Measurements from ENCODE around the gene GPR152. TPM values are rescaled to one million over a fixed set of nuclear protein-coding genes. Genes with fewer than 3 reads are reported as not detected.
A peak's percentile ranks its signal among the peaks of the same experiment; 100 is the strongest.

Gene GPR152
- total RNA-seq, 1 donor from 2014 or later = not detected

DNA sequence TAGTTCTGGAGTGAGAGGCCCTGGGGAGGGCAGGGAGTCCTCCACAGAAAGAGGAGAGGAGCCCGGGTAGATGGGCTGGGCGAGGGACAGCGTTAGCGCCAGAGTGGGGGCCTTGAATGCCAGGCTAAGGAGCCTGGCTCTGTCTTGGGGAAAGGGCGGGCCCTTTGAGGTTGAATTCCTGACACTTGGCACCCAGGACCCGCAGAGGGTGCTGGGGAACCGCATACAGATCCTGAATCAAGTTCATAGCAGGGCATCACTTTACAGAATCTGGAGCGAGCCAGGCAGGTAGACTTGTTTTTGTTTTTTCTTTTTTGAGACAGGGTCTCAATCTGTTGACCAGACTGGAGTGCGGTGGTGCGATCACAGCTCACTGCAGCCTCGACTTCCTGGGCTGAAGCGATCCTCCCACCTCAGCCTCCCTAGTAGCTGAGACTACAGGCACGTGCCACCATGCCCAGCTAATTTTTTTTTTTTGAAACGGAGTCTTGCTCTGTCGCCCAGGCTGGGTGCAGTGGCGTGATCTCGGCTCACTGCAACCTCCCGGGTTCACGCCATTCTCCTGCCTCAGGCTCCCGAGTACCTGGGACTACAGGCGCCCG is 31.0 kb downstream of the GPR152 start:
- intact Hi-C loops (cut with DNase I) = loop anchor here (5.0 kb wide), 1 partner anchor 46 kb away; the partner anchor contains the start of gene TMEM134
- H3K27me3 ChIP-seq = no peaks in the 10 kb centered on the region
- TF ChIP-seq POLR2AphosphoS5 (IDR thresholded peaks at IDR 0.05; ENCODE audit: insufficient read depth in 1 of 2, low read depth in 1 of 2) = peak in 1 of 2 donors; percentile 60
- no peak for TF ChIP-seq POLR2A (IDR thresholded peaks at IDR 0.05)
- peaks cover 43% of the 10 kb centered on the region for H3K4me1 ChIP-seq
- no peaks in the 10 kb centered on the region for H3K9me3 ChIP-seq
- peak overlapping the region; percentile 76 for H3K27ac ChIP-seq
- no peaks in the 10 kb centered on the region for H3K36me3 ChIP-seq
- peak overlapping the region; percentile 59 to 83 for H3K4me3 ChIP-seq
- no peak for DNase-seq (ENCODE audit: extremely low spot score in 2 of 2)

DNA sequence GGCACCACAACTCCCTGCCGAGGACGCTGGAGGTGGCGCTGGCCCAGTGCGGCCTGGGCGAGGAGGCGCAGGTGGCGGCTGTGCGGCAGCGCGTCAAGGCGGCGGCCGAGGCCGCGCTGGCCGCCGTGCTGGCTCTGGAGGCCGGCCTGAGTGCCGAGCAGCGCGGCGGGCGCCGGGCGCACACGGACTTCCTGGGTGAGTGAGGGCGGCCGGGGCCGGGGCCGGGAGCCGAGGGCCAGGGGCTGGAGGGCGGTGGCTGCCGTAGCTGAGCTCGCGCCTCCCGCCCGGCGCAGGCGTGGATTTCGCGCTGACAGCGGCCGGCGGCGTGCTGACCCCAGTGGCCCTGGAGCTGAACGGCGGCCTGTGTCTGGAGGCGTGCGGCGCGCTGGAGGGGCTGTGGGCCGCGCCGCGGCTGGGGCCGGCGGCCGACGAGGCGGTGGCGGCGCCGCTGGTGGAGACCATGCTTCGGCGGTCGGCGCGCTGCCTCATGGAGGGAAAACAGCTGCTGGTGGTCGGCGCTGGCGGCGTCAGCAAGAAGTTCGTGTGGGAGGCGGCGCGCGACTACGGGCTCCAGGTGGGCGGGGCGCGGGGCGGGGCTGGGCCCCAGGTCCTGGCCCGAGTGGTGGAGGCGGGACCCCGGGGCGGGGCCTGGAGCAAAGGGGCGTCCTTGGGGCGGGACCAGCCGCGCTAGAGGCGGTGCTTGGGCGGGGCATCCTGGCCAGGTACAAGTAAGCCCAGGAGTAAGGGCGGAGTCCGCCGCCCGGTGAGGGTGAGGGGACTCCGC is 31.7 kb downstream of the GPR152 start:
- Histone ChIP-seq H3K9me3 (no peaks in the 10 kb centered on the region), H3K4me1 (peaks cover 50% of the 10 kb centered on the region), H3K4me3 (peak overlapping the region; percentile 59 to 83), H3K36me3 (no peaks in the 10 kb centered on the region), H3K27me3 (no peaks in the 10 kb centered on the region), H3K27ac (peak overlapping the region; percentile 76)
- TF ChIP-seq POLR2AphosphoS5 (IDR thresholded peaks at IDR 0.05; ENCODE audit: insufficient read depth in 1 of 2, low read depth in 1 of 2) (no peak), POLR2A (IDR thresholded peaks at IDR 0.05) (peak in 1 of 2 donors; percentile 62)
- intact Hi-C loops (cut with DNase I) = loop anchor here (5.0 kb wide), 1 partner anchor 46 kb away; the partner anchor contains the start of gene TMEM134
- peak; percentile 95 to 99 for DNase-seq (ENCODE audit: extremely low spot score in 2 of 2)

GRCh38 chr11:67420147-67420645 is 32.3 kb downstream of the GPR152 start:
- Histone ChIP-seq H3K27me3 (peaks cover under 1% of the 10 kb centered on the region), H3K36me3 (no peaks in the 10 kb centered on the region), H3K27ac (peak overlapping the region; percentile 76), H3K4me3 (peak overlapping the region; percentile 59 to 83), H3K4me1 (peaks cover 56% of the 10 kb centered on the region), H3K9me3 (no peaks in the 10 kb centered on the region)
- TF ChIP-seq POLR2AphosphoS5 (IDR thresholded peaks at IDR 0.05; ENCODE audit: insufficient read depth in 1 of 2, low read depth in 1 of 2) (no peak), POLR2A (IDR thresholded peaks at IDR 0.05) (no peak)
- TF ChIP-seq, protein P1, sequence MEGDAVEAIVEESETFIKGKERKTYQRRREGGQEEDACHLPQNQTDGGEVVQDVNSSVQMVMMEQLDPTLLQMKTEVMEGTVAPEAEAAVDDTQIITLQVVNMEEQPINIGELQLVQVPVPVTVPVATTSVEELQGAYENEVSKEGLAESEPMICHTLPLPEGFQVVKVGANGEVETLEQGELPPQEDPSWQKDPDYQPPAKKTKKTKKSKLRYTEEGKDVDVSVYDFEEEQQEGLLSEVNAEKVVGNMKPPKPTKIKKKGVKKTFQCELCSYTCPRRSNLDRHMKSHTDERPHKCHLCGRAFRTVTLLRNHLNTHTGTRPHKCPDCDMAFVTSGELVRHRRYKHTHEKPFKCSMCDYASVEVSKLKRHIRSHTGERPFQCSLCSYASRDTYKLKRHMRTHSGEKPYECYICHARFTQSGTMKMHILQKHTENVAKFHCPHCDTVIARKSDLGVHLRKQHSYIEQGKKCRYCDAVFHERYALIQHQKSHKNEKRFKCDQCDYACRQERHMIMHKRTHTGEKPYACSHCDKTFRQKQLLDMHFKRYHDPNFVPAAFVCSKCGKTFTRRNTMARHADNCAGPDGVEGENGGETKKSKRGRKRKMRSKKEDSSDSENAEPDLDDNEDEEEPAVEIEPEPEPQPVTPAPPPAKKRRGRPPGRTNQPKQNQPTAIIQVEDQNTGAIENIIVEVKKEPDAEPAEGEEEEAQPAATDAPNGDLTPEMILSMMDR (IDR thresholded peaks at IDR 0.05) = no peak
- intact Hi-C loops (cut with DNase I) = loop anchor here (5.0 kb wide), 1 partner anchor 47 kb away; the partner anchor contains the start of gene TMEM134
- no peak for DNase-seq (ENCODE audit: extremely low spot score in 2 of 2)

DNA sequence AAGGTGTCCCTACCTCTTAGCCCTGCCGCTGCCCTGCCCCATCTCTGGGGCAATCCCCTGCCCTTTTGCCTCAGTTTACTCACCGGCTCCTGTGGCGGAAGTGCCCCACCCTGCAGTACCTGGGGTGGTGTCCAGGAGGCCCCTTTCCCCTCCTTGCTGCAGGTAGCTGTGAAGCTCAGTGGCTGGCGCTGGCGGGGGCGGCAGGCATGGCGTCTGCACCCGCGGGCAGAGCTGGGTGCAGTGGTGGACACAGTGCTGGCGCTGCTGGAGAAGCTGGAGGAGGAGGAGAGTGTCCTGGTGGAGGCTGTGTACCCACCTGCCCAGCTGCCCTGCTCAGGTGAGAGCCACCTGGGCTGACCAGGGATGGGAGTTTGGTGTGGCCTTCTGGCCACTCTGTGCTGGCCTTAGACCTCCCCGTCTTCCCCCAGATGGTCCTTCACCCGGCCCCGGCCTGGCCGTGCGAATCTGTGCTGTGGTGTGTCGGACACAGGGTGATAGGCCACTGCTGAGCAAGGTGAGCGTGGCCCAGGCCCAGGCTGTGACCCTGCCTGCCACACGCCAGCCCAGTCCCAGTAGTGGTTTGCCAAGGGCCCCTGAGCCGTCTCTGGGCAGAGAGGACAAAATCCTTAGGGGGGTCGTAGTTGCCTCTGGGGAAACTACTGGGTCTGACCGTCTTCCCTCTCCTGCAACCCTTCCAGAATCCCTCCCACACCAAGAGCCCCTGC is 33.0 kb downstream of the GPR152 start:
- H3K27ac ChIP-seq = no peak overlapping the region
- H3K4me3 ChIP-seq = no peak overlapping the region
- H3K9me3 ChIP-seq = no peaks in the 10 kb centered on the region
- intact Hi-C loops (cut with DNase I) = loop anchor here (5.0 kb wide), 1 partner anchor 48 kb away; the partner anchor contains the start of gene TMEM134
- peaks cover 62% of the 10 kb centered on the region for H3K4me1 ChIP-seq
- no peaks in the 10 kb centered on the region for H3K36me3 ChIP-seq
- DNase-seq (ENCODE audit: extremely low spot score in 2 of 2) = no peak
- TF ChIP-seq, protein P1 (IDR thresholded peaks at IDR 0.05) = no peak
- no peak for TF ChIP-seq POLR2AphosphoS5 (IDR thresholded peaks at IDR 0.05; ENCODE audit: insufficient read depth in 1 of 2, low read depth in 1 of 2)
- TF ChIP-seq POLR2A (IDR thresholded peaks at IDR 0.05) = no peak
- H3K27me3 ChIP-seq = peaks cover 5% of the 10 kb centered on the region

DNA sequence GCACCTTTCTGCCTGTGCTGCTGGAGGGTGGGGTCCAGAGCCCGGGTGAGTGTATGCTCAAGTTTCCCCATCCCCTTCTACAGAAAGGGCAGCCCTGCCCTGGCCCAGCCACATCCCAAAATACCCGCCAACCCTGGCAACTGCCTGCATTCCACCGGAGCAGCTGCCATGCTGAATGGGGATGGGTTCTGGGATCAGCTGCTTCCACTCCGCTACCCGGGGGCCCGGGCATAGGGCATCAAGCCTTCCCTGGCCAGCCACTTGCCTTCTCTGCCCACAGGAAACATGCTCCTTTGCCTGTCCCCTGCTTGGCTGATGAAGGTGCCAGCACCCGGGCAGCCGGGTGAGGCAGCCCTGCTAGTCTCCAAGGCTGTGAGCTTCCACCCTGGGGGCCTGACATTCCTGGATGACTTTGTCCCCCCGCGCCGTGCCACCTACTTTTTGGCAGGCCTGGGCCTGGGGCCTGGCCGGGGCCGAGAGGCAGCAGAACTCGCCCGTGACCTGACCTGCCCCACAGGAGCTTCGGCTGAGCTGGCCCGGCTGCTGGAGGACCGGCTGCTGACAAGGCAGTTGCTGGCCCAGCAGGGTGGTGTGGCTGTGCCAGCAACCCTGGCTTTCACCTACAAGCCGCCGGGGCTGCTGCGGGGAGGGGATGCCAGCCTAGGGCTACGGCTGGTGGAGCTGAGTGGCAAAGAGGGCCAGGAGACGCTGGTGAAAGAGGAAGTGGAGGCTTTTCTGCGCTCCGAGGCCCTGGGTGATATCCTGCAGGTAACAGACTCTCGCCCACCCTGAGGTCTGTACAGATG is 33.9 kb downstream of the GPR152 start:
- Histone ChIP-seq H3K4me3 (no peak overlapping the region), H3K4me1 (peaks cover 62% of the 10 kb centered on the region), H3K9me3 (no peaks in the 10 kb centered on the region), H3K27me3 (peaks cover 5% of the 10 kb centered on the region), H3K27ac (no peak overlapping the region), H3K36me3 (no peaks in the 10 kb centered on the region)
- DNase-seq (ENCODE audit: extremely low spot score in 2 of 2) = no peak
- TF ChIP-seq POLR2AphosphoS5 (IDR thresholded peaks at IDR 0.05; ENCODE audit: insufficient read depth in 1 of 2, low read depth in 1 of 2) (no peak), POLR2A (IDR thresholded peaks at IDR 0.05) (no peak)
- TF ChIP-seq, protein P1 (IDR thresholded peaks at IDR 0.05) = no peak
- intact Hi-C loops (cut with DNase I) = no loop called here

All from vagina (tissue), 2 donors.